GM12892 (cell line): Measurements from ENCODE around the gene UBASH3B.

Experiments
- POLR2A ChIP-seq: IDR thresholded peaks from 2 replicates; pipeline ENCODE4 v1.6.1; 2011; ENCODE audit warnings: low read depth, low read length, control low read depth
- POLR2AphosphoS5 ChIP-seq: IDR thresholded peaks from 2 replicates; pipeline ENCODE4 v1.6.1; 2011; ENCODE audit warnings: low read depth, low read length, control low read depth
- TAF1 ChIP-seq: IDR thresholded peaks from 2 replicates; pipeline ENCODE4 v1.6.1; 2011; ENCODE audit warnings: low read depth, mild to moderate bottlenecking, control low read depth, low read length, borderline replicate concordance

DNA sequence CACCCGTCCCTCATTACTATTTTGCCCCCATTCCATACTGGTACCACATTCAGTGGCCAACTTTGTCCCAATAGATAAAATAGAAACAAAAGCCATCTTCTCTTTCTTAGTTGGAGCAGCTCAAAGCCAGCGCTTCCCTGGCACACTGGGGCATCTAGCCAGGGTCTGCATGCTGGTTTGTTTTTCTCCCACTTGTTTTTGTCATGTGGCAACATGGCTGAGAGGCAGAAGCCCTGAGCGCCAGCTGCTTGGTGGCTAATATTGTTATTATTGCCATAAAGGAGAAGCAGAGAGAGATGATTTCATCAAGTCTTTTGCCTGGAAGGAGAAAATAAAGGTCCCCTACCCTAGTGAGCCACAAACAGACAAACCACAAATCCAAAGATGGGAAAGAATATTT is 134.4 kb downstream of the UBASH3B start:
- TF ChIP-seq POLR2A = no peak
- TF ChIP-seq POLR2AphosphoS5 = no peak
- TF ChIP-seq TAF1 = no peak
